Suprapubic skin (tissue), 4 donors: ENCODE results near the gene MYH14. TPM values are rescaled to one million over a fixed set of nuclear protein-coding genes. Genes with fewer than 3 reads are reported as not detected.

ENCODE experiments used
- DNase-seq, 2 donors: peaks; one replicate each; pipeline ENCODE4 v3.0.0-alpha.2; 2019; ENCODE audit warnings: low spot score in 2 of 2
- H3K27ac ChIP-seq: fragments of 200-600 bp; sonication (generic); one replicate; pipeline ENCODE4 v1.5.1; 2019
- H3K27me3 ChIP-seq: fragments of 200-600 bp; sonication (generic); one replicate; pipeline ENCODE4 v1.5.1; 2019
- H3K36me3 ChIP-seq: fragments of 200-600 bp; sonication (generic); one replicate; pipeline ENCODE4 v1.5.1; 2019
- H3K4me1 ChIP-seq: fragments of 200-600 bp; sonication (generic); one replicate; pipeline ENCODE4 v1.5.1; 2019
- H3K4me3 ChIP-seq: fragments of 200-600 bp; sonication (generic); one replicate; pipeline ENCODE4 v1.5.1; 2019; ENCODE audit warnings: mild to moderate bottlenecking
- H3K9me3 ChIP-seq: fragments of 200-600 bp; sonication (generic); one replicate; pipeline ENCODE4 v1.5.1; 2019
- EP300 ChIP-seq: sonication (generic); formaldehyde crosslinking; IDR thresholded peaks from one replicate; pipeline ENCODE4 v1.6.1; 2017; ENCODE audit warnings: antibody characterized with exemption
- POLR2A ChIP-seq, 2 donors: fragments of 450-650 bp; IDR thresholded peaks; one replicate each; pipeline ENCODE4 v1.6.1; 2017; ENCODE audit warnings: antibody characterized with exemption in 2 of 2, mild to moderate bottlenecking in 2 of 2, moderate library complexity in 2 of 2
- POLR2AphosphoS5 ChIP-seq, 3 donors: sonication (generic); formaldehyde crosslinking; IDR thresholded peaks; one replicate each; pipeline ENCODE4 v1.6.1; 2017; ENCODE audit warnings: antibody characterized with exemption in 3 of 3
- WGBS: methylation state at CpG from one replicate; pipeline ENCODE4 v1.1.5; 2018; 5-methylcytosine and 5-hydroxymethylcytosine counted together
- total RNA-seq, 4 donors: library from RNA; depleted of rRNA; stranded (reverse); fragments of >200 nt; gene quantifications; one replicate each; pipeline ENCODE4 v1.1.0, GENCODE V29; 2016
- TF ChIP-seq, protein P1 (sequence below), 2 donors: fragments of 200-600 bp in 1 of 2; fragments of 450-650 bp in 1 of 2; sonication (generic) in 1 of 2; IDR thresholded peaks; one replicate each; pipeline ENCODE4 v1.5.1; 2016 to 2019; ENCODE audit warnings: antibody characterized with exemption in 2 of 2, mild to moderate bottlenecking in 1 of 2, moderate library complexity in 1 of 2

The MYH14 gene
- total RNA-seq, 4 donors from 2014 or later = 84.8 to 116 (median 104) TPM

DNA sequence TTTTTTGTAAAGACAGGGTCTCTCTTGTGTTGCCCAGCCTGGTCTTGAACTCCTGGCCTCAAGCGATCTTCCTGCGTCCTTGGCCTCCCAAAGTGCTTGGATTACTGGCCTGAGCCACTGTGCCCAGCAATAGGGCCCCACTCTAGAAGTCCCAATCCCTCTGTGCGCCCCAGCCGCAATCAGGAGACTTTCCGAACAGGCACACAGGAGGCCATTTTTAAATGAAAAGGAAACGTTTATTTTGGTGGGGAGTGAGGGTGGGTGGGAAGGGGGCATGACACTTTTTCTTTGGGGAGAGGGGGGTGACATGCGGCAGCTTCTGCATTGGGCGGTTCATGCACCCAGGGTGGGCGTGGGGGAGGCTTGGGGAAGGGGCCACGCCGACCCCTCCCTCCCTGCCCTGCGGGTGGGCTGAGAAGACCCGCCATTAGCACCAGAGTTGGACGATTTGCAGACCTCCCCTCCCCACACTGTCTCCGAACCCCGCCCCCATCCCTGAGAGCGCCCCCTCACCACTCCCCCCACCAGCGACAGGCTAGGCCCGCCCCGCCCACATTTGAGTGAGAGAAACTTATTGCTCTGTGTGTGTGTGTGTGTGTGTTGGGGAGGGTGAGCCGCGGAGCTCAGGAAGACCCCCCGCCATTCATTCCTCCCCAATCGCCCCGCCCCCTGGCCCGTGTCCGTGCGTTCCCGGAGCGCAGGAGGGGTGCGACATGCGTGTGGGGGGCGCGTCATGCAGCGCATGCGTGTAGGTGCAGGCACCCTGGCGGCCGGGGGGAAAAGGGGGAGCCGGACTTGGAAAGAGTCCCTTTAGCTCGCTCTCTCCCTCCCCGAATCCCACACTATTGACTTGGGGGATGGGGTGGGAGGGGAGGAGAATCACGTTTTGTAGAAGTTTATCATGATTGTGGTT is 108.6 kb downstream of the MYH14 start:
- Histone ChIP-seq H3K9me3 (no peaks in the 10 kb centered on the region), H3K27ac (no peak overlapping the region), H3K4me1 (peaks cover 25% of the 10 kb centered on the region), H3K4me3 (no peak overlapping the region), H3K36me3 (peaks cover 3% of the 10 kb centered on the region), H3K27me3 (peaks cover 76% of the 10 kb centered on the region)
- TF ChIP-seq POLR2A (IDR thresholded peaks at IDR 0.05) = no peak
- TF ChIP-seq EP300 = no peak
- TF ChIP-seq, protein P1, sequence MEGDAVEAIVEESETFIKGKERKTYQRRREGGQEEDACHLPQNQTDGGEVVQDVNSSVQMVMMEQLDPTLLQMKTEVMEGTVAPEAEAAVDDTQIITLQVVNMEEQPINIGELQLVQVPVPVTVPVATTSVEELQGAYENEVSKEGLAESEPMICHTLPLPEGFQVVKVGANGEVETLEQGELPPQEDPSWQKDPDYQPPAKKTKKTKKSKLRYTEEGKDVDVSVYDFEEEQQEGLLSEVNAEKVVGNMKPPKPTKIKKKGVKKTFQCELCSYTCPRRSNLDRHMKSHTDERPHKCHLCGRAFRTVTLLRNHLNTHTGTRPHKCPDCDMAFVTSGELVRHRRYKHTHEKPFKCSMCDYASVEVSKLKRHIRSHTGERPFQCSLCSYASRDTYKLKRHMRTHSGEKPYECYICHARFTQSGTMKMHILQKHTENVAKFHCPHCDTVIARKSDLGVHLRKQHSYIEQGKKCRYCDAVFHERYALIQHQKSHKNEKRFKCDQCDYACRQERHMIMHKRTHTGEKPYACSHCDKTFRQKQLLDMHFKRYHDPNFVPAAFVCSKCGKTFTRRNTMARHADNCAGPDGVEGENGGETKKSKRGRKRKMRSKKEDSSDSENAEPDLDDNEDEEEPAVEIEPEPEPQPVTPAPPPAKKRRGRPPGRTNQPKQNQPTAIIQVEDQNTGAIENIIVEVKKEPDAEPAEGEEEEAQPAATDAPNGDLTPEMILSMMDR (IDR thresholded peaks at IDR 0.05) = no peak
- TF ChIP-seq POLR2AphosphoS5 (IDR thresholded peaks at IDR 0.05) = no peak
- WGBS = 5% methylated on average over 36 of the region's 42 CpGs
- no peak for DNase-seq

DNA sequence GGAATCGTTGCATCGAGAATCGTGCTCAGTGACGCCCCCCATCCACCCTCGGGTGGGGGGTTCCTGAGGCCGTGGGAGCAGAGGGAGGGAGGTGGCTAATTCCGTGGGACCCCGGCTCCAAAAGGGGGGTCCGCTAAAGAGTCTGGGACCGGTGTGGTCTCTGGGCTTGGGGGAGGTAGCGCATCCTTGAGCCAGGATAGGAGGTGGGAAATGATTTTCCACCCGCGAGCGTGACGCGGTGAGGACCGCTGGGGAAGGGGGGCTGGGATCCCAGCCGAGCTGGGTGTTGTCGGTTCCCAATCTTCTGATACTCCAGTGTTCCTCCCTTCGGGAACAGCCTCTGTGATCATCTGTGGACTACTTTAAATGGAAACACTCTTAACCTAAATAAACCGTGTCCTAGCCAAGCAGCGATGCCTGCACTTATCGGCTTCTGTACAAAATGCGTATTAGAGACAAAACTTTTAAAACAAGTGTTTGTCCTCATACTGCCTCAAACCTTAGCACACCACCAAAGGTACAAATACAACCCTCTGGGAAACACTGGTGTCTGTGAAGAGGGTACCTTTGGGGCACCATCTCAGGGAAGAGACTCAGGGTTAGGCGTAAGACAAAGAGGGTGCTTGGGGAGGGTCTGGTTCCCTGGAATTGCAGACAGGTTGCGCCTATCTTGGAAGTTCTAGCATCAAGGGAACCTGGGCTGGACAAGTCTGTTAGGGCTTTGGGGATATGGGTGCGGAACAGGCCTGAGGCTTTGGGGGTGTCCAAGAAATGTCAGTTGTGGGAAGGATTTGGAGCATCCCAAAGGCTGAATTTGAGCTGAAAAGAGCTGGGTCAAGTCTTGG is 109.8 kb downstream of the MYH14 start:
- Histone ChIP-seq H3K4me1 (peaks cover 25% of the 10 kb centered on the region), H3K4me3 (no peak overlapping the region), H3K27ac (no peak overlapping the region), H3K27me3 (peaks cover 85% of the 10 kb centered on the region), H3K36me3 (no peaks in the 10 kb centered on the region), H3K9me3 (no peaks in the 10 kb centered on the region)
- DNase-seq = no peak
- TF ChIP-seq POLR2A (IDR thresholded peaks at IDR 0.05) = no peak
- no peak for TF ChIP-seq EP300
- TF ChIP-seq, protein P1 (IDR thresholded peaks at IDR 0.05) = no peak
- TF ChIP-seq POLR2AphosphoS5 (IDR thresholded peaks at IDR 0.05) = no peak
- 11% methylated on average over 20 of the region's 27 CpGs for WGBS

DNA sequence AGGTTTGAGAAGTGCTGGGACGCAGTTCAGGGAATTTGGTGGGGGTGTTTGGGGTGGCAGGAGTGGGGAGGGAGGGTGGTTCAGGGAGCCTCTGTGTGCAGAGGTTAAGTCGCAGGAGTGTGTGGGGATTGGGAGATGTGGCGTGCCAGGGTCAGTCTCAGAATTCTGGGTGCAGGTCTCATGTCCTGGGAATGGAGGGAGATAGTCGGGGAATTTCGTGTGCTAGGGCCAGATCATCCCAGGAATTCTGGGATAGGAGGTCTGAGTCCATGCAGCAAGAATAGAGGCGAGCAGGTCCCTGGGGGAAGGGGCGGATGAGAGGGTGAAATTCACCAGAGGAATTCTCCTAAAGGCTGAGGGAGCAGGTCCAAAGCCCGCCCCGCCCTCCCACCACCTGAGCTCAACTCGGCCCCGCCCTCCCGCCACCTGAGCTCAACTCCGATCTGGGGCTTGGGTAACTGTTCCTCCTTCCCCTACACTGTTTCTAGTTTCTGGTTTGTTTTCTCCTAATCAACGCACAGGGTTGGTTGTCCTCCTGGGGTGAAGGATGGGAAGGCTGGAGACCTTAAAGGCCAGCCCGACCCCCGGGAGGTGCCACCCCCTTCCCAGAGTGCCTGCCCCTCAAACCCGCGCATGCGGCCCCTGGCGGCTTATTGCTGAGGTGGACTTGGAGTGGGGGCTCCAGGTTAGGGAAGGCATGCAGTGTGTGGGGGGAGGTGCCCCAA is 110.6 kb downstream of the MYH14 start:
- H3K27ac ChIP-seq = no peak overlapping the region
- DNase-seq = no peak
- peaks cover 85% of the 10 kb centered on the region for H3K27me3 ChIP-seq
- H3K9me3 ChIP-seq = no peaks in the 10 kb centered on the region
- TF ChIP-seq POLR2AphosphoS5 (IDR thresholded peaks at IDR 0.05) (no peak), EP300 (no peak), POLR2A (IDR thresholded peaks at IDR 0.05) (no peak)
- TF ChIP-seq, protein P1 (IDR thresholded peaks at IDR 0.05) = no peak
- H3K4me3 ChIP-seq = no peak overlapping the region
- peaks cover 25% of the 10 kb centered on the region for H3K4me1 ChIP-seq
- H3K36me3 ChIP-seq = no peaks in the 10 kb centered on the region
- 3% methylated on average over 18 of the region's 20 CpGs for WGBS

DNA sequence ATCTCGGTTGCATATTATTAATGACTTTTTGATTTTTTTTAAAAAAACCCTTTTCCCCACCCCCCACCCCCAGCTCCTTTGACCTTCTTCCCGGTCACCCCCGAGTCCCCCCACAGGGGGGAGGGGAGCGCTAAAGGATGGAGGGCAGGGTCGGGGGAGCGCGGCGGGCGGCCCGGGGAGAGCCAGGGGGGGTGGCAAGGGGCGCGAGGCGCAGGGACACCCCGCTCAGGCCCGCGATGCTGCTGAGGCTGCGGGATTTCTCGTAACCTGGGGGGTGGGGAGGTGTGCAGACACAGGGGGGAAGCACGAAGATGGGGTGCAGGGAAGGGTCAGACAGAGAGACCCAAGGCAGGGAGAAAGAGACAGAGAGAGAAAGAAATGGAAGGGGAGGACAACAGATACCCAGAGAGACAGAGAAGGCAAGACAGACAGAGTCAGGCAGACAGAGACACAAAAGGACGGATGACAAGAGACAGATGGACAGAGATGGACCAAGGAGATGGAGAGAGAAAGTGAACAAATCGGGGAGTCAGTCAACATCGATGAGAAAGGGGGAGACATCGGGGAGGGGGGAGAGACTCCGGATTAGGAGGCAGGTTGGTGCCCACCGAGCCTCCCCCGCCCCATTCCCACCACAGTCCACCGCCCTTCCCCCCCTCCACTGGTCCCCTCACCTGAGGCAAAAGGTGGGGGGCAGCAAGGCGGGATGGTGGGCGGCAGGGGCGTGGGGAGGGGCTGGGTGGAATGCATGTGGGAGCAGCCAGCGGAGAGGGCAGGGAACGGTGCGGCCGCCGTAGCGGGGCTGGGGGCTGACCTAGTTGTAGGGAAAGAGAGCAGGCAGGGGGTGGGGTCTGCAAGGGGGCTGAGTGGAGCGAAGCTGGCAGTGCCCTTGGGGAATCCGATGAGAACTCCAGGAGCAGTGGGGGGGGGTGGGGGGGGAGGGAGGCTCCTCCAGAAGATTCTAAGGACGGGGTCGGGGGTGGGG is 111.6 kb downstream of the MYH14 start:
- peaks cover 79% of the 10 kb centered on the region for H3K27me3 ChIP-seq
- H3K36me3 ChIP-seq = no peaks in the 10 kb centered on the region
- H3K4me1 ChIP-seq = peaks cover 25% of the 10 kb centered on the region
- 4% methylated on average over 38 of the region's 40 CpGs for WGBS
- TF ChIP-seq, protein P1 (IDR thresholded peaks at IDR 0.05) = no peak
- no peak for TF ChIP-seq EP300
- TF ChIP-seq POLR2A (IDR thresholded peaks at IDR 0.05) = no peak
- TF ChIP-seq POLR2AphosphoS5 (IDR thresholded peaks at IDR 0.05) = no peak
- no peak overlapping the region for H3K27ac ChIP-seq
- DNase-seq = peak in 1 of 2 donors; percentile 47
- no peak overlapping the region for H3K4me3 ChIP-seq
- H3K9me3 ChIP-seq = no peaks in the 10 kb centered on the region
